Astrocyte (in vitro differentiated cells and primary cell): ENCODE data around the gene STK24. TPM values are rescaled to one million over a fixed set of nuclear protein-coding genes. Genes with fewer than 3 reads are reported as not detected.

Experiments
- DNase-seq: peaks from one replicate; pipeline ENCODE4 v3.0.0-alpha.2; 2010; ENCODE audit warnings: low read depth
- FAIRE-seq: peaks from 2 replicates; lab custom pipeline; 2011; peaks lifted over from hg19 to GRCh38; lab: Jason Lieb, UNC
- H2AFZ ChIP-seq: 2 replicates; pipeline ENCODE4 v1.6.0; 2012; ENCODE audit warnings: low read depth, low read length, inconsistent platforms
- H3K27ac ChIP-seq: 2 replicates; pipeline ENCODE4 v1.5.1; 2011; ENCODE audit warnings: low read depth, low read length, inconsistent platforms
- H3K27me3 ChIP-seq: 2 replicates; pipeline ENCODE4 v1.6.0; 2011; ENCODE audit warnings: low read length, inconsistent platforms; ENCODE audit not compliant: insufficient read depth
- H3K36me3 ChIP-seq: 2 replicates; pipeline ENCODE4 v1.5.1; 2011; ENCODE audit warnings: low read length, inconsistent platforms; ENCODE audit not compliant: insufficient read depth
- H3K4me1 ChIP-seq: 2 replicates; pipeline ENCODE4 v1.5.1; 2011; ENCODE audit warnings: low read length, inconsistent platforms; ENCODE audit not compliant: insufficient read depth
- H3K4me2 ChIP-seq: 2 replicates; pipeline ENCODE4 v1.6.0; 2012; ENCODE audit warnings: low read length, inconsistent platforms
- H3K4me3 ChIP-seq: 2 replicates; pipeline ENCODE4 v1.5.1; 2011; ENCODE audit warnings: low read depth, mild to moderate bottlenecking, low read length, inconsistent platforms; ENCODE audit not compliant: insufficient read depth
- H3K79me2 ChIP-seq: 2 replicates; pipeline ENCODE4 v1.6.0; 2012; ENCODE audit warnings: mild to moderate bottlenecking, low read length, inconsistent platforms; ENCODE audit not compliant: insufficient read depth
- H3K9ac ChIP-seq: 2 replicates; pipeline ENCODE4 v1.6.0; 2012; ENCODE audit warnings: mild to moderate bottlenecking, low read length, inconsistent platforms
- H3K9me3 ChIP-seq: 2 replicates; pipeline ENCODE4 v1.5.1; 2012; ENCODE audit warnings: low read depth, mild to moderate bottlenecking, low read length, inconsistent platforms; ENCODE audit not compliant: insufficient read depth
- H4K20me1 ChIP-seq: 2 replicates; pipeline ENCODE4 v1.6.0; 2012; ENCODE audit warnings: low read length, inconsistent platforms; ENCODE audit not compliant: insufficient read depth
- H3K27ac Mint-ChIP-seq: one replicate; pipeline ENCODE4 v1.8.0; 2021; ENCODE audit warnings: mild to moderate bottlenecking, mixed read lengths; ENCODE audit not compliant: unreplicated experiment
- H3K27me3 Mint-ChIP-seq: one replicate; pipeline ENCODE4 v1.8.0; 2021; ENCODE audit warnings: low read depth, mixed read lengths; ENCODE audit not compliant: unreplicated experiment
- H3K36me3 Mint-ChIP-seq: one replicate; pipeline ENCODE4 v1.8.0; 2021; ENCODE audit warnings: low read depth, mixed read lengths; ENCODE audit not compliant: unreplicated experiment
- H3K4me1 Mint-ChIP-seq: one replicate; pipeline ENCODE4 v1.8.0; 2021; ENCODE audit warnings: low read depth, mixed read lengths; ENCODE audit not compliant: unreplicated experiment
- H3K4me3 Mint-ChIP-seq: one replicate; pipeline ENCODE4 v1.8.0; 2021; ENCODE audit warnings: mild to moderate bottlenecking, moderate library complexity, mixed read lengths; ENCODE audit not compliant: unreplicated experiment
- H3K9me3 Mint-ChIP-seq: one replicate; pipeline ENCODE4 v1.8.0; 2021; ENCODE audit warnings: mild to moderate bottlenecking, mixed read lengths; ENCODE audit not compliant: unreplicated experiment
- CTCF ChIP-seq: IDR thresholded peaks from 2 replicates; pipeline ENCODE4 v1.5.1; 2011; ENCODE audit warnings: low read depth, mild to moderate bottlenecking, inconsistent platforms, low read length, moderate library complexity; ENCODE audit not compliant: insufficient read depth
- EZH2 ChIP-seq: IDR thresholded peaks from 2 replicates; pipeline ENCODE4 v1.6.1; 2012; ENCODE audit warnings: mild to moderate bottlenecking, low read length, inconsistent platforms; ENCODE audit not compliant: insufficient read depth
- total RNA-seq: library from RNA; stranded (reverse); gene quantifications from 2 replicates; pipeline ENCODE4 v1.2.1, GENCODE V29; 2021

STK24 gene
- total RNA-seq, 1 donor from 2014 or later, result 96.1 TPM

GRCh38 chr13:98419786-98420553 lies 156.9 kb downstream of the STK24 start:
- no peak overlapping the region for H3K27ac Mint-ChIP-seq
- no peak for TF ChIP-seq CTCF
- no peak for TF ChIP-seq EZH2
- H3K27me3 ChIP-seq, result no peaks in the 10 kb centered on the region
- H3K4me3 Mint-ChIP-seq, result no peak overlapping the region
- H3K36me3 ChIP-seq, result peaks cover 26% of the 10 kb centered on the region
- H3K27me3 Mint-ChIP-seq, result no peaks in the 10 kb centered on the region
- H3K27ac ChIP-seq, result no peak overlapping the region
- no peak overlapping the region for H2AFZ ChIP-seq
- no peaks in the 10 kb centered on the region for H3K4me1 ChIP-seq
- peaks cover 5% of the 10 kb centered on the region for H3K9me3 Mint-ChIP-seq
- no peak overlapping the region for H3K9ac ChIP-seq
- peaks cover 46% of the 10 kb centered on the region for H3K36me3 Mint-ChIP-seq
- H3K9me3 ChIP-seq, result peaks cover 6% of the 10 kb centered on the region
- FAIRE-seq (no peak), DNase-seq (peak; percentile 11)
- H3K4me2 ChIP-seq, result no peak overlapping the region
- H3K4me1 Mint-ChIP-seq, result peaks cover 2% of the 10 kb centered on the region
- H3K79me2 ChIP-seq, result no peaks in the 10 kb centered on the region
- H4K20me1 ChIP-seq, result peaks cover 2% of the 10 kb centered on the region
- H3K4me3 ChIP-seq, result no peak overlapping the region

- no peaks in the 10 kb centered on the region for H3K4me1 ChIP-seq
- no peak overlapping the region for H2AFZ ChIP-seq
- Mint-ChIP-seq H3K27ac (no peak overlapping the region), H3K27me3 (no peaks in the 10 kb centered on the region), H3K4me3 (no peak overlapping the region), H3K4me1 (peaks cover 2% of the 10 kb centered on the region), H3K9me3 (peaks cover 3% of the 10 kb centered on the region), H3K36me3 (peaks cover 48% of the 10 kb centered on the region)
- no peak for DNase-seq
- no peak overlapping the region for H3K4me3 ChIP-seq
- H3K4me2 ChIP-seq, result no peak overlapping the region
- H4K20me1 ChIP-seq, result peaks cover 2% of the 10 kb centered on the region
- no peak for FAIRE-seq
- H3K79me2 ChIP-seq, result no peaks in the 10 kb centered on the region
- peaks cover 6% of the 10 kb centered on the region for H3K9me3 ChIP-seq
- no peak for TF ChIP-seq CTCF
- TF ChIP-seq EZH2, result no peak
- no peaks in the 10 kb centered on the region for H3K27me3 ChIP-seq
- H3K27ac ChIP-seq, result no peak overlapping the region
- peaks cover 18% of the 10 kb centered on the region for H3K36me3 ChIP-seq
- H3K9ac ChIP-seq, result no peak overlapping the region
These were observed 160.5 kb downstream of the STK24 start for GRCh38 chr13:98416408-98416807.

GRCh38 chr13:98415326-98416070 lies 161.4 kb downstream of the STK24 start:
- no peak for FAIRE-seq
- Histone ChIP-seq H3K4me1 (no peaks in the 10 kb centered on the region), H3K4me3 (no peak overlapping the region), H3K9me3 (peaks cover 6% of the 10 kb centered on the region), H3K4me2 (no peak overlapping the region), H3K79me2 (no peaks in the 10 kb centered on the region), H3K36me3 (peaks cover 18% of the 10 kb centered on the region), H2AFZ (no peak overlapping the region), H3K27ac (no peak overlapping the region), H3K9ac (no peak overlapping the region), H4K20me1 (no peaks in the 10 kb centered on the region), H3K27me3 (no peaks in the 10 kb centered on the region)
- Mint-ChIP-seq H3K27me3 (no peaks in the 10 kb centered on the region), H3K9me3 (peaks cover 3% of the 10 kb centered on the region), H3K4me3 (no peak overlapping the region), H3K4me1 (peaks cover 2% of the 10 kb centered on the region), H3K36me3 (peaks cover 40% of the 10 kb centered on the region), H3K27ac (no peak overlapping the region)
- TF ChIP-seq CTCF (no peak), EZH2 (no peak)
- no peak for DNase-seq
